Epithelial cell of esophagus (primary cell): ENCODE data around the gene SLC25A33.

Experiments
- DNase-seq: peaks from one replicate; pipeline ENCODE4 v3.0.0; 2010; ENCODE audit warnings: low read depth
- H3K4me3 ChIP-seq: 2 replicates; pipeline ENCODE4 v1.5.1; 2011; ENCODE audit warnings: mild to moderate bottlenecking, low read length, control low read depth
- TF ChIP-seq, protein P1 (sequence below): IDR thresholded peaks from 2 replicates; pipeline ENCODE4 v1.5.1; 2011; ENCODE audit warnings: low read depth, mild to moderate bottlenecking, low read length, control low read depth, inconsistent platforms; ENCODE audit not compliant: insufficient read depth; ENCODE audit errors: missing control alignments

SLC25A33 gene

DNA sequence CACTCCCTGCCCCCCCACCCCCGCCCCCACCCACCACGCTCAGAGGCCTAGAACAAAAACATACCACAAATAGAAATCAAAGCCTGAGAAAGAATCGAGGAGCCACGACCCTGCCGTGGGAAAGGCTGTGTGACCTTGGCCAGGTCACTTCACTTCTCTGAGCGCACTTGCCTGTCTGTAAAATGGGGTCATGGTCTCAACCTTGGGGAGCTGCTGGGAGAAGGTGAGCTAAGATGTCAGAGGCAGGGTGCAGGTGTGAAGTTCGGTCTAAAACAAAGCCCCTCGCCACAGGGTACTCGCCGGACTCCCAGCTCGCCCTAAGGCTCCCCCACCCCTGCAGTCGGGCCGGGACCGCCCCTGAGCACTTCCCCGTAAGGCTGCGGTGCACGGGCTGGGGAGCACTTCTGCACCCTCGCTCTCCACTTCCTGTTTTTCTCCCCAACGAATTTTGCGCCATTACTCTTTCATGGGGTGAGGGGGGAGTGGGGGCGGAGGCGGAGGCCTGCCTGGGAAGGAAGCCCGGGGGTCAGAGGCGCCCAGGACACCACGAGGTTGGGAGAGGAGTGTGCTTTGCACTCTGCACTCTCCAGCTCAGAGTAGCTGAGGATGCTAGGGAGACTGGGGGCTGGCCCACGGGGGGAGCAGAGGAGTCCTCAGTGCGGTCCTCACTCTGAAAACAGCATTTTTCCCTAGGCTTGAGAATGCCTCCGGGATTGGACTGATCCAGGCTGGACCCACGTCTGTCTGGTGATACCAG lies 90.4 kb downstream of the SLC25A33 start:
- TF ChIP-seq, protein P1, sequence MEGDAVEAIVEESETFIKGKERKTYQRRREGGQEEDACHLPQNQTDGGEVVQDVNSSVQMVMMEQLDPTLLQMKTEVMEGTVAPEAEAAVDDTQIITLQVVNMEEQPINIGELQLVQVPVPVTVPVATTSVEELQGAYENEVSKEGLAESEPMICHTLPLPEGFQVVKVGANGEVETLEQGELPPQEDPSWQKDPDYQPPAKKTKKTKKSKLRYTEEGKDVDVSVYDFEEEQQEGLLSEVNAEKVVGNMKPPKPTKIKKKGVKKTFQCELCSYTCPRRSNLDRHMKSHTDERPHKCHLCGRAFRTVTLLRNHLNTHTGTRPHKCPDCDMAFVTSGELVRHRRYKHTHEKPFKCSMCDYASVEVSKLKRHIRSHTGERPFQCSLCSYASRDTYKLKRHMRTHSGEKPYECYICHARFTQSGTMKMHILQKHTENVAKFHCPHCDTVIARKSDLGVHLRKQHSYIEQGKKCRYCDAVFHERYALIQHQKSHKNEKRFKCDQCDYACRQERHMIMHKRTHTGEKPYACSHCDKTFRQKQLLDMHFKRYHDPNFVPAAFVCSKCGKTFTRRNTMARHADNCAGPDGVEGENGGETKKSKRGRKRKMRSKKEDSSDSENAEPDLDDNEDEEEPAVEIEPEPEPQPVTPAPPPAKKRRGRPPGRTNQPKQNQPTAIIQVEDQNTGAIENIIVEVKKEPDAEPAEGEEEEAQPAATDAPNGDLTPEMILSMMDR: no peak
- DNase-seq: no peak
- no peak overlapping the region for H3K4me3 ChIP-seq

DNA sequence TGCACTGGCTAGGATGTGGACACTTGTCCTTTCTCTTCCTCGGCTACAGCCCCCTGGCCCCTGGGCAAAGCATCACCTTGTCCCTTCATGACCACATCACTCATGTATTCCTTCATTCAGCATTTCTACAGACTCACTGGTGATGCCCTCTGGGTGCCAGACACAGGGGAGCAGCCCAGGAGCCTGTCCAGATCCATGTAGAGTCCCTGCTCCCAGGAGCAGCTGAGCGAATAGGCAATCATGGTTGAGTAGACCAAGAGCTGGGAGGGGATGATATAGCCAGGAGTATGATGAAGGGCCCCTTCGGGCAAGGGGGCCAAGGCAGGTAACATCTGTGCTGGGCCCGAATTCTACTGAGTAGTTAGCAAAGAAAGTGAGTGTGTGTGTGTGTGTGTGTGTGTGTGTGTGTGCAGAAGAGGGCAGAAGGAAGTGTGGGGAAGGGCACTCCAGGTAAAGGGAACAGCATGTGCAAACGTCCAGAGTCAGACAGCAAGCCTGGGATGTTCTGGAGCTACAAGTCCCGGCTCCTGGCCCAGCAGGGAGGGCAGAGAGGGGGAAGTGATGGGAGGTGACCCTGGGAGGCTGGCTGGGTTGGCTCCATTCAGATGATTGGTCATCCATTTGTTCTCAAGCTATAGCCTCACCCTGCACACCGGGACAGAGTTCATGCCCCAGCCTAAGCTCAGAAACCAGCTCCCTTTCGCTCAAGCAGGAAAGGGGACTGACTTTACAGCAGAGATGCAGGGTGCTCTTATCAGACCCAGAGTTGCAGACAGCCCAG lies 91.3 kb downstream of the SLC25A33 start:
- TF ChIP-seq, protein P1: no peak
- no peak for DNase-seq
- H3K4me3 ChIP-seq: no peak overlapping the region

DNA sequence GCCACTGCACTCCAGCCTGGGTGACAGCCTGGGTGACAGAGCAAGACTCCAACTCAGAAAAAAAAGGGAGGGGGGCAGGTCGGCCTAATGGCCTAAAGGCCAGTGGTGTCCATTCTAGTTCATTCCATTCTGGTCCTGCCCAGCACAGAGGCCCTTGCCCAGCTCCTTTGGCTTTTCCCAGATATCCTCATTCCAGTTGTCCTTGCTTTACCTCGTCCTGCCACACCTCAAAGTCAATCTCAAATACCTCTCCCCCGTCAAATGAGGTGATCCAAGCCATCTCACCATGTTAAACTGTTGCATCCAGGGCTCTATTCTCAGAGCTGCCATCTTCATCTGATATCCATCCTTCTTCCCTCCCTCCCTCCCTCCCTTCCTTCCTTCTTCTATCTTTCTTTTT lies 92.3 kb downstream of the SLC25A33 start:
- no peak for DNase-seq
- no peak overlapping the region for H3K4me3 ChIP-seq
- TF ChIP-seq, protein P1: no peak

DNA sequence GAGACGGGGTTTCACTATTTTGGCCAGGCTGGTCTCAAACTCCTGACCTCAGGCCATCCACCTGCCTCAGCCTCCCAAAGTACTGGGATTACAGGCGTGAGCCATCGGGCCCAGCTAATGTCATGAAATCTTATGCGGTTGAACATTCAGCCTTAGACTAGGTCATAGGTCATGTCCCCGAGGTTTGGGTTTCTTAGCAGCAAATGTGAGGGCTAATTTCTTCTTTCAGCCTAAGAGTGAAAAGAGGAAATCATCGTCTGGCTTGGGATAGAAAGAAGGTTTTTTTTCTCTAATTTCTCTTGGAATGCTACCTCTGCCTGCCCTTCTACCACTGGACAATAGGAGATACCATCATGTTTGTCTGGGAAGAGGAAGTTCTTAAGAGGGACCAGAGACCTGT lies 94.2 kb downstream of the SLC25A33 start:
- TF ChIP-seq, protein P1: no peak
- no peak for DNase-seq
- H3K4me3 ChIP-seq: no peak overlapping the region

DNA sequence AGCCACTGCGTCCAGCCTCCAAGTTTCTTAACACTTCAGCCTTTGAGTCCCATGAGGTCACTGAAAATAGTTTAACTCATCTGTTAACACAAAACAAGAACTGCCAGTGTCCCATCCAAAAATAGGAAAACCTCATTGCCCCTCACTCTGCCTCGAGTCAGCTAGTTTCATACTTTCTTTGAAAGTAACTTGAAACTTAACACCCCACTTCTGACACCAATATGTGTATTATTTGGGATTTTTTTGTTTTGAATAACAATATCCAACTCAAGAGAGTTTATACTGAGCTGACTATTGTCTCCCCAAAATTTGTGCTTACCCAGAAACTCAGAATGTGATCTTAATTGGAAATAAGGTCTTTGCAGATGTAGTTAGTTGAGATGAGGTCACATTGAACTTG lies 95.3 kb downstream of the SLC25A33 start:
- no peak overlapping the region for H3K4me3 ChIP-seq
- TF ChIP-seq, protein P1: no peak
- DNase-seq: no peak
